Measurements from ENCODE around the gene CNTN4.

Gene CNTN4

GRCh38 chr3:2206536-2206935 is 107.9 kb downstream of the CNTN4 start:
- Histone ChIP-seq H3K14ac (ENCODE audit: low read length) (no peak overlapping the region), H3K79me1 (ENCODE audit: low read depth, low read length) (no peaks in the 10 kb centered on the region), H2BK12ac (ENCODE audit: low read length) (no peak overlapping the region), H3K36me3 (replicated peaks in 1 of 2; ENCODE audit: control insufficient read depth in 2 of 2, insufficient read depth in 2 of 2, low read length in 2 of 2) (no peaks in the 10 kb centered on the region), H3K18ac (ENCODE audit: low read length) (no peak overlapping the region), H3K9ac (ENCODE audit: low read depth, low read length, poor library complexity) (no peak overlapping the region), H2AFZ (ENCODE audit: low read length) (no peak overlapping the region), H3K27ac (replicated peaks; ENCODE audit: low read length) (no peak overlapping the region), H2BK5ac (ENCODE audit: low read length) (no peak overlapping the region), H4K8ac (ENCODE audit: low read depth, low read length) (no peak overlapping the region), H2AK5ac (ENCODE audit: low read depth, low read length) (no peak overlapping the region), H2BK15ac (ENCODE audit: low read length) (no peak overlapping the region), H3K4me3 (ENCODE audit: low read length in 2 of 2) (no peak overlapping the region), H3K27me3 (ENCODE audit: control insufficient read depth in 3 of 3, insufficient read depth in 3 of 3, low read depth in 1 of 3, low read length in 3 of 3) (no peaks in the 10 kb centered on the region), H3K4ac (ENCODE audit: low read length) (no peak overlapping the region), H3K4me2 (ENCODE audit: insufficient read depth, low read length, poor library complexity, severe bottlenecking) (no peak overlapping the region), H3K23ac (ENCODE audit: low read depth, low read length, poor library complexity) (no peak overlapping the region), H2BK120ac (ENCODE audit: low read depth, low read length) (no peak overlapping the region), H3K4me1 (ENCODE audit: control insufficient read depth in 2 of 2, insufficient read depth in 1 of 2, low read depth in 1 of 2, low read length in 2 of 2) (no peaks in the 10 kb centered on the region), H3K9me3 (replicated peaks in 1 of 2; ENCODE audit: control insufficient read depth in 2 of 2, insufficient read depth in 1 of 2, low read depth in 1 of 2, low read length in 2 of 2) (no peaks in the 10 kb centered on the region), H4K91ac (ENCODE audit: low read depth, low read length, poor library complexity) (no peak overlapping the region)
- WGBS, 2 donors (ENCODE audit: extremely low coverage in 2 of 2, insufficient read length in 2 of 2, insufficient replicate concordance in 1 of 2), result no CpG with 5 or more reads among the region's 4 CpGs
- DNase-seq (ENCODE audit: low spot score), result no peak

GRCh38 chr3:2211568-2211967 is 112.9 kb downstream of the CNTN4 start:
- no peak overlapping the region for H2BK5ac ChIP-seq (ENCODE audit: low read length)
- H3K36me3 ChIP-seq (replicated peaks in 1 of 2; ENCODE audit: control insufficient read depth in 2 of 2, insufficient read depth in 2 of 2, low read length in 2 of 2), result no peaks in the 10 kb centered on the region
- no peak overlapping the region for H2BK12ac ChIP-seq (ENCODE audit: low read length)
- no peak overlapping the region for H3K14ac ChIP-seq (ENCODE audit: low read length)
- no peak overlapping the region for H3K9ac ChIP-seq (ENCODE audit: low read depth, low read length, poor library complexity)
- no peaks in the 10 kb centered on the region for H3K9me3 ChIP-seq (replicated peaks in 1 of 2; ENCODE audit: control insufficient read depth in 2 of 2, insufficient read depth in 1 of 2, low read depth in 1 of 2, low read length in 2 of 2)
- H2AK5ac ChIP-seq (ENCODE audit: low read depth, low read length), result no peak overlapping the region
- no peak overlapping the region for H3K18ac ChIP-seq (ENCODE audit: low read length)
- no CpG with 5 or more reads among the region's 2 CpGs for WGBS, 2 donors (ENCODE audit: extremely low coverage in 2 of 2, insufficient read length in 2 of 2, insufficient replicate concordance in 1 of 2)
- H4K8ac ChIP-seq (ENCODE audit: low read depth, low read length), result no peak overlapping the region
- H2AFZ ChIP-seq (ENCODE audit: low read length), result no peak overlapping the region
- no peaks in the 10 kb centered on the region for H3K79me1 ChIP-seq (ENCODE audit: low read depth, low read length)
- H3K4ac ChIP-seq (ENCODE audit: low read length), result no peak overlapping the region
- no peak overlapping the region for H2BK15ac ChIP-seq (ENCODE audit: low read length)
- DNase-seq (ENCODE audit: low spot score), result no peak
- H2BK120ac ChIP-seq (ENCODE audit: low read depth, low read length), result no peak overlapping the region
- H3K27ac ChIP-seq (replicated peaks; ENCODE audit: low read length), result no peak overlapping the region
- no peak overlapping the region for H4K91ac ChIP-seq (ENCODE audit: low read depth, low read length, poor library complexity)
- H3K4me1 ChIP-seq (ENCODE audit: control insufficient read depth in 2 of 2, insufficient read depth in 1 of 2, low read depth in 1 of 2, low read length in 2 of 2), result no peaks in the 10 kb centered on the region
- no peak overlapping the region for H3K4me3 ChIP-seq (ENCODE audit: low read length in 2 of 2)
- H3K23ac ChIP-seq (ENCODE audit: low read depth, low read length, poor library complexity), result no peak overlapping the region
- no peaks in the 10 kb centered on the region for H3K27me3 ChIP-seq (ENCODE audit: control insufficient read depth in 3 of 3, insufficient read depth in 3 of 3, low read depth in 1 of 3, low read length in 3 of 3)
- no peak overlapping the region for H3K4me2 ChIP-seq (ENCODE audit: insufficient read depth, low read length, poor library complexity, severe bottlenecking)

- Histone ChIP-seq H4K8ac (ENCODE audit: low read depth, low read length) (no peak overlapping the region), H3K4ac (ENCODE audit: low read length) (no peak overlapping the region), H2BK5ac (ENCODE audit: low read length) (no peak overlapping the region), H3K23ac (ENCODE audit: low read depth, low read length, poor library complexity) (no peak overlapping the region), H2BK12ac (ENCODE audit: low read length) (no peak overlapping the region), H3K27ac (replicated peaks; ENCODE audit: low read length) (no peak overlapping the region), H2AK5ac (ENCODE audit: low read depth, low read length) (no peak overlapping the region), H2BK15ac (ENCODE audit: low read length) (no peak overlapping the region), H3K9ac (ENCODE audit: low read depth, low read length, poor library complexity) (no peak overlapping the region), H3K18ac (ENCODE audit: low read length) (no peak overlapping the region), H3K79me1 (ENCODE audit: low read depth, low read length) (no peaks in the 10 kb centered on the region), H2AFZ (ENCODE audit: low read length) (no peak overlapping the region), H3K9me3 (replicated peaks in 1 of 2; ENCODE audit: control insufficient read depth in 2 of 2, insufficient read depth in 1 of 2, low read depth in 1 of 2, low read length in 2 of 2) (no peaks in the 10 kb centered on the region), H3K4me2 (ENCODE audit: insufficient read depth, low read length, poor library complexity, severe bottlenecking) (no peak overlapping the region), H3K27me3 (ENCODE audit: control insufficient read depth in 3 of 3, insufficient read depth in 3 of 3, low read depth in 1 of 3, low read length in 3 of 3) (no peaks in the 10 kb centered on the region), H3K14ac (ENCODE audit: low read length) (no peak overlapping the region), H2BK120ac (ENCODE audit: low read depth, low read length) (no peak overlapping the region), H3K4me1 (ENCODE audit: control insufficient read depth in 2 of 2, insufficient read depth in 1 of 2, low read depth in 1 of 2, low read length in 2 of 2) (no peaks in the 10 kb centered on the region), H4K91ac (ENCODE audit: low read depth, low read length, poor library complexity) (no peak overlapping the region), H3K36me3 (replicated peaks in 1 of 2; ENCODE audit: control insufficient read depth in 2 of 2, insufficient read depth in 2 of 2, low read length in 2 of 2) (no peaks in the 10 kb centered on the region), H3K4me3 (ENCODE audit: low read length in 2 of 2) (no peak overlapping the region)
- no CpG with 5 or more reads among the region's 3 CpGs for WGBS, 2 donors (ENCODE audit: extremely low coverage in 2 of 2, insufficient read length in 2 of 2, insufficient replicate concordance in 1 of 2)
- no peak for DNase-seq (ENCODE audit: low spot score)
Measured at GRCh38 chr3:2212206-2212605, 113.5 kb downstream of the CNTN4 start.

- Histone ChIP-seq H2AK5ac (ENCODE audit: low read depth, low read length) (no peak overlapping the region), H3K27ac (replicated peaks; ENCODE audit: low read length) (no peak overlapping the region), H2BK15ac (ENCODE audit: low read length) (no peak overlapping the region), H2AFZ (ENCODE audit: low read length) (no peak overlapping the region), H3K4me1 (ENCODE audit: control insufficient read depth in 2 of 2, insufficient read depth in 1 of 2, low read depth in 1 of 2, low read length in 2 of 2) (no peaks in the 10 kb centered on the region), H3K14ac (ENCODE audit: low read length) (no peak overlapping the region), H2BK12ac (ENCODE audit: low read length) (no peak overlapping the region), H4K8ac (ENCODE audit: low read depth, low read length) (no peak overlapping the region), H3K9ac (ENCODE audit: low read depth, low read length, poor library complexity) (no peak overlapping the region), H3K18ac (ENCODE audit: low read length) (no peak overlapping the region), H3K27me3 (ENCODE audit: control insufficient read depth in 3 of 3, insufficient read depth in 3 of 3, low read depth in 1 of 3, low read length in 3 of 3) (no peaks in the 10 kb centered on the region), H3K23ac (ENCODE audit: low read depth, low read length, poor library complexity) (no peak overlapping the region), H3K79me1 (ENCODE audit: low read depth, low read length) (no peaks in the 10 kb centered on the region), H4K91ac (ENCODE audit: low read depth, low read length, poor library complexity) (no peak overlapping the region), H2BK120ac (ENCODE audit: low read depth, low read length) (no peak overlapping the region), H3K9me3 (replicated peaks in 1 of 2; ENCODE audit: control insufficient read depth in 2 of 2, insufficient read depth in 1 of 2, low read depth in 1 of 2, low read length in 2 of 2) (no peaks in the 10 kb centered on the region), H2BK5ac (ENCODE audit: low read length) (no peak overlapping the region), H3K4me2 (ENCODE audit: insufficient read depth, low read length, poor library complexity, severe bottlenecking) (no peak overlapping the region), H3K4me3 (ENCODE audit: low read length in 2 of 2) (no peak overlapping the region), H3K36me3 (replicated peaks in 1 of 2; ENCODE audit: control insufficient read depth in 2 of 2, insufficient read depth in 2 of 2, low read length in 2 of 2) (no peaks in the 10 kb centered on the region), H3K4ac (ENCODE audit: low read length) (no peak overlapping the region)
- no peak for DNase-seq (ENCODE audit: low spot score)
- no CpG with 5 or more reads among the region's 4 CpGs for WGBS, 2 donors (ENCODE audit: extremely low coverage in 2 of 2, insufficient read length in 2 of 2, insufficient replicate concordance in 1 of 2)
Measured at GRCh38 chr3:2218375-2218774, 119.7 kb downstream of the CNTN4 start.

Measured in neuronal stem cell (in vitro differentiated cells).